Activated naive CD8-positive, alpha-beta T cell treated with anti-CD3 and anti-CD28 coated beads, Interleukin-2, amount 10 ng/mL, durations not matched to agents 7 days and 5 days (primary cell): ENCODE measurements around the gene EGR4. TPM values are rescaled to one million over a fixed set of nuclear protein-coding genes. Genes with fewer than 3 reads are reported as not detected.
"Not testable (repeated sequence)": the region's sequence is repeated elsewhere in the genome, so short reads cannot be mapped to it uniquely, and the experiment has no call there.

Experiments
- ATAC-seq: fragments of 150-1000 bp; cut with Tn5 transposase; one replicate; pipeline ENCODE4 v1.10.0; 2021; ENCODE audit warnings: low read depth, moderate library complexity
- POLR2A ChIA-PET: fragments of 350-600 bp; sonication (Branson Sonifier 250); formaldehyde crosslinking; loops from one replicate; lab custom pipeline; 2021; ENCODE audit warnings: antibody characterized with exemption; lab: Charles Lee
- DNase-seq: peaks from one replicate; pipeline ENCODE4 v3.0.0; 2021
- H3K27ac Mint-ChIP-seq: one replicate; pipeline ENCODE4 v1.8.0; 2022; ENCODE audit warnings: mild to moderate bottlenecking, mixed read lengths
- H3K27me3 Mint-ChIP-seq: one replicate; pipeline ENCODE4 v1.8.0; 2022; ENCODE audit warnings: mild to moderate bottlenecking, moderate library complexity, mixed read lengths
- H3K36me3 Mint-ChIP-seq: one replicate; pipeline ENCODE4 v1.8.0; 2021; ENCODE audit warnings: mild to moderate bottlenecking, mixed read lengths
- H3K4me1 Mint-ChIP-seq: one replicate; pipeline ENCODE4 v1.8.0; 2021; ENCODE audit warnings: mixed read lengths
- H3K4me3 Mint-ChIP-seq: one replicate; pipeline ENCODE4 v1.8.0; 2022; ENCODE audit warnings: mild to moderate bottlenecking, moderate library complexity, mixed read lengths
- H3K9me3 Mint-ChIP-seq: one replicate; pipeline ENCODE4 v1.8.0; 2021; ENCODE audit warnings: mixed read lengths
- total RNA-seq, 2 experiments: library from RNA; stranded (reverse); gene quantifications; one replicate each; pipeline ENCODE4 v1.2.3, GENCODE V29; 2021

The EGR4 gene
- total RNA-seq, 2 experiments from 2014 or later, result not detected

- no peak for DNase-seq
- Mint-ChIP-seq H3K4me3 (no peak overlapping the region), H3K27ac (no peak overlapping the region), H3K4me1 (peaks cover 17% of the 10 kb centered on the region), H3K27me3 (no peaks in the 10 kb centered on the region), H3K36me3 (peaks cover 14% of the 10 kb centered on the region), H3K9me3 (no peaks in the 10 kb centered on the region)
- no peak for ATAC-seq
- POLR2A ChIA-PET, result no interaction called here
These were observed 27.9 kb downstream of the EGR4 start for GRCh38 chr2:73265298-73266060.

GRCh38 chr2:73264783-73265182 is 28.6 kb downstream of the EGR4 start:
- H3K9me3 Mint-ChIP-seq, result no peaks in the 10 kb centered on the region
- no peak overlapping the region for H3K27ac Mint-ChIP-seq
- POLR2A ChIA-PET, result no interaction called here
- H3K27me3 Mint-ChIP-seq, result no peaks in the 10 kb centered on the region
- no peak for DNase-seq
- H3K4me3 Mint-ChIP-seq, result no peak overlapping the region
- peaks cover 14% of the 10 kb centered on the region for H3K36me3 Mint-ChIP-seq
- peaks cover 13% of the 10 kb centered on the region for H3K4me1 Mint-ChIP-seq
- no peak for ATAC-seq

GRCh38 chr2:73264332-73264606 is 29.1 kb downstream of the EGR4 start:
- ATAC-seq, result no peak
- H3K27me3 Mint-ChIP-seq, result no peaks in the 10 kb centered on the region
- no peaks in the 10 kb centered on the region for H3K9me3 Mint-ChIP-seq
- peaks cover 19% of the 10 kb centered on the region for H3K36me3 Mint-ChIP-seq
- H3K4me3 Mint-ChIP-seq, result no peak overlapping the region
- H3K27ac Mint-ChIP-seq, result no peak overlapping the region
- POLR2A ChIA-PET, result no interaction called here
- H3K4me1 Mint-ChIP-seq, result peaks cover 13% of the 10 kb centered on the region
- DNase-seq, result no peak

GRCh38 chr2:73263540-73264331 is 29.6 kb downstream of the EGR4 start:
- Mint-ChIP-seq H3K4me3 (no peak overlapping the region), H3K27ac (no peak overlapping the region), H3K36me3 (peaks cover 21% of the 10 kb centered on the region), H3K9me3 (no peaks in the 10 kb centered on the region), H3K27me3 (no peaks in the 10 kb centered on the region), H3K4me1 (peaks cover 13% of the 10 kb centered on the region)
- ATAC-seq (no peak), DNase-seq (no peak)
- POLR2A ChIA-PET, result no interaction called here

- POLR2A ChIA-PET, H3K4me1 Mint-ChIP-seq, DNase-seq, ATAC-seq, H3K27me3 Mint-ChIP-seq, H3K4me3 Mint-ChIP-seq, H3K9me3 Mint-ChIP-seq, H3K27ac Mint-ChIP-seq: not testable (repeated sequence)
- peaks cover 16% of the 10 kb centered on the region for H3K36me3 Mint-ChIP-seq
These were observed 30.5 kb downstream of the EGR4 start for GRCh38 chr2:73262691-73263429.

- DNase-seq (no peak), ATAC-seq (no peak)
- Mint-ChIP-seq H3K27me3 (no peaks in the 10 kb centered on the region), H3K4me3 (no peak overlapping the region), H3K4me1 (peaks cover 4% of the 10 kb centered on the region), H3K9me3 (no peaks in the 10 kb centered on the region), H3K36me3 (peaks cover 16% of the 10 kb centered on the region), H3K27ac (no peak overlapping the region)
- POLR2A ChIA-PET, result interaction anchor here (1.1 kb wide), 1 partner anchor 27 kb away, joined by 3 read pairs; no protein-coding TSS in a partner anchor
These were observed 31.2 kb downstream of the EGR4 start for GRCh38 chr2:73262108-73262651.

- H3K27ac Mint-ChIP-seq, result no peak overlapping the region
- no peak for DNase-seq
- H3K27me3 Mint-ChIP-seq, result no peaks in the 10 kb centered on the region
- H3K36me3 Mint-ChIP-seq, result peaks cover 12% of the 10 kb centered on the region
- POLR2A ChIA-PET, result no interaction called here
- ATAC-seq, result no peak
- no peaks in the 10 kb centered on the region for H3K4me1 Mint-ChIP-seq
- no peaks in the 10 kb centered on the region for H3K9me3 Mint-ChIP-seq
- no peak overlapping the region for H3K4me3 Mint-ChIP-seq
These were observed 32.9 kb downstream of the EGR4 start for GRCh38 chr2:73260338-73260984.

- no peak for DNase-seq
- Mint-ChIP-seq H3K36me3 (peaks cover 12% of the 10 kb centered on the region), H3K27ac (no peak overlapping the region), H3K27me3 (no peaks in the 10 kb centered on the region), H3K9me3 (no peaks in the 10 kb centered on the region), H3K4me1 (no peaks in the 10 kb centered on the region), H3K4me3 (no peak overlapping the region)
- ATAC-seq, result no peak
- POLR2A ChIA-PET, result no interaction called here
These were observed 33.5 kb downstream of the EGR4 start for GRCh38 chr2:73259704-73260337.

- DNase-seq (no peak), ATAC-seq (no peak)
- Mint-ChIP-seq H3K4me1 (no peaks in the 10 kb centered on the region), H3K9me3 (no peaks in the 10 kb centered on the region), H3K27ac (no peak overlapping the region), H3K27me3 (no peaks in the 10 kb centered on the region), H3K36me3 (peaks cover 12% of the 10 kb centered on the region), H3K4me3 (no peak overlapping the region)
- POLR2A ChIA-PET, result no interaction called here
These were observed 34.1 kb downstream of the EGR4 start for GRCh38 chr2:73259276-73259675.

GRCh38 chr2:73258913-73259215 is 34.5 kb downstream of the EGR4 start:
- no peak overlapping the region for H3K27ac Mint-ChIP-seq
- no peaks in the 10 kb centered on the region for H3K4me1 Mint-ChIP-seq
- peaks cover 10% of the 10 kb centered on the region for H3K36me3 Mint-ChIP-seq
- no peaks in the 10 kb centered on the region for H3K27me3 Mint-ChIP-seq
- POLR2A ChIA-PET, result no interaction called here
- H3K4me3 Mint-ChIP-seq, result no peak overlapping the region
- no peak for ATAC-seq
- DNase-seq, result no peak
- no peaks in the 10 kb centered on the region for H3K9me3 Mint-ChIP-seq

- Mint-ChIP-seq H3K4me3 (no peak overlapping the region), H3K9me3 (no peaks in the 10 kb centered on the region), H3K27ac (no peak overlapping the region), H3K4me1 (no peaks in the 10 kb centered on the region), H3K27me3 (no peaks in the 10 kb centered on the region), H3K36me3 (peaks cover 10% of the 10 kb centered on the region)
- DNase-seq (no peak), ATAC-seq (no peak)
- POLR2A ChIA-PET, result interaction anchor here (1.9 kb wide), 1 partner anchor 27 kb away, joined by 7 read pairs; the partner anchor contains the start of gene FBXO41
These were observed 35.0 kb downstream of the EGR4 start for GRCh38 chr2:73258186-73258912.

- ATAC-seq (peak; percentile 16), DNase-seq (no peak)
- H3K36me3 Mint-ChIP-seq, result peaks cover 9% of the 10 kb centered on the region
- no peak overlapping the region for H3K4me3 Mint-ChIP-seq
- H3K4me1 Mint-ChIP-seq, result no peaks in the 10 kb centered on the region
- H3K27ac Mint-ChIP-seq, result no peak overlapping the region
- no peaks in the 10 kb centered on the region for H3K9me3 Mint-ChIP-seq
- no peaks in the 10 kb centered on the region for H3K27me3 Mint-ChIP-seq
- POLR2A ChIA-PET, result interaction anchor here (0.8 to 1.9 kb wide), 3 partner anchors 27 to 81 kb away, joined by 3 to 7 read pairs (median 5); partner anchors contain the start of gene FBXO41
These were observed 35.8 kb downstream of the EGR4 start for GRCh38 chr2:73257425-73258125.
